HepG2 (cell line): ENCODE results near the gene DLG3. TPM values are rescaled to one million over a fixed set of nuclear protein-coding genes. Genes with fewer than 3 reads are reported as not detected.

Experiments used
- ATAC-seq: fragments of 200-7000 bp; cut with Tn5 transposase; 3 replicates; pipeline ENCODE4 v1.9.1; 2020; ENCODE audit warnings: mild to moderate bottlenecking, moderate library complexity
- BruUV-seq: library from RNA; stranded (reverse); fragments of 400-500 nt; replicated peaks from 2 replicates; lab custom pipeline; 2021; lab: Mats Ljungman, UMichigan
- CTCF ChIA-PET: fragments of 300-600 bp; formaldehyde crosslinking; extraction: SDS; loops from one replicate; lab custom pipeline; 2021; ENCODE audit warnings: low total read pairs, inconsistent platforms, low intra/inter-chr PET ratio; lab: Yijun Ruan, JAX
- POLR2A ChIA-PET: fragments of 350-600 bp; sonication (Branson Sonifier 250); formaldehyde crosslinking; loops from one replicate; lab custom pipeline; 2020; ENCODE audit warnings: antibody characterized with exemption, inconsistent platforms; lab: Yijun Ruan, JAX
- DNase-seq: peaks from one replicate; pipeline ENCODE4 v3.0.0-alpha.2; 2015; ENCODE audit warnings: low spot score
- FAIRE-seq: peaks from 3 replicates; lab custom pipeline; 2011; peaks lifted over from hg19 to GRCh38; lab: Jason Lieb, UNC
- H2AFZ ChIP-seq: one replicate; pipeline ENCODE4 v1.6.1; 2011; ENCODE audit warnings: low read length, inconsistent platforms
- H3K27ac ChIP-seq: fragments of 300-600 bp; 3 replicates; pipeline ENCODE4 v1.8.0; 2011; ENCODE audit warnings: mixed run types, mild to moderate bottlenecking, mixed read lengths, low read length, inconsistent platforms; ENCODE audit not compliant: insufficient read depth; ENCODE audit errors: extremely low read length
- H3K27me3 ChIP-seq, 2 experiments: fragments of 200-600 bp in 1 of 2; 2 replicates in 1 of 2; 3 replicates in 1 of 2; pipeline versions ENCODE4 v1.6.0 to v1.8.0; 2011; ENCODE audit warnings: low read length in 2 of 2, mild to moderate bottlenecking in 2 of 2, moderate library complexity in 2 of 2, inconsistent platforms in 1 of 2; ENCODE audit not compliant: insufficient read depth in 2 of 2, control insufficient read depth in 1 of 2
- H3K36me3 ChIP-seq, 2 experiments: fragments of 200-600 bp in 1 of 2; replicated peaks in 1 of 2; 2 replicates in 1 of 2; 3 replicates in 1 of 2; pipeline versions ENCODE4 v1.5.1 to v1.8.0; 2011; ENCODE audit warnings: low read length in 2 of 2, inconsistent platforms in 1 of 2; ENCODE audit not compliant: insufficient read depth in 2 of 2, control insufficient read depth in 1 of 2
- H3K4me1 ChIP-seq: 2 replicates; pipeline ENCODE4 v1.5.1; 2012; ENCODE audit warnings: low read length, inconsistent platforms; ENCODE audit not compliant: insufficient read depth
- H3K4me2 ChIP-seq: 2 replicates; pipeline ENCODE4 v1.6.0; 2011; ENCODE audit warnings: low read depth, low read length, inconsistent platforms
- H3K4me3 ChIP-seq, 3 experiments: fragments of 200-600 bp in 1 of 3; sonication (generic), shearing (Covaris generic) in 1 of 3; replicated peaks in 1 of 3; 2 replicates each; pipeline ENCODE4 v1.5.1; 2011 to 2016; ENCODE audit warnings: low read length in 3 of 3, inconsistent platforms in 2 of 3, low read depth in 2 of 3, mild to moderate bottlenecking in 2 of 3, control low read depth in 1 of 3, mixed read lengths in 1 of 3; ENCODE audit not compliant: insufficient read depth in 1 of 3
- H3K79me2 ChIP-seq: one replicate; pipeline ENCODE4 v1.6.1; 2011; ENCODE audit warnings: low read length, inconsistent platforms; ENCODE audit not compliant: insufficient read depth
- H3K9ac ChIP-seq: 2 replicates; pipeline ENCODE4 v1.6.0; 2011; ENCODE audit warnings: mild to moderate bottlenecking, low read depth, low read length, inconsistent platforms; ENCODE audit not compliant: insufficient read depth
- H3K9me3 ChIP-seq: 2 replicates; pipeline ENCODE4 v1.5.1; 2012; ENCODE audit warnings: mild to moderate bottlenecking, low read length
- H4K20me1 ChIP-seq: 2 replicates; pipeline ENCODE4 v1.6.0; 2011; ENCODE audit warnings: inconsistent platforms, mild to moderate bottlenecking, low read length, moderate library complexity; ENCODE audit not compliant: insufficient read depth
- ELF3 ChIP-seq: IDR thresholded peaks from 2 replicates; pipeline ENCODE4 v1.6.1; 2016; ENCODE audit warnings: missing genetic modification reagents, missing compliant biosample characterization
- EP300 ChIP-seq, 3 experiments: sonication (generic) in 1 of 3; formaldehyde crosslinking in 1 of 3; IDR thresholded peaks; 2 replicates each; pipeline versions ENCODE4 v1.5.1 to v1.6.1; 2011 to 2020; ENCODE audit warnings: low read depth in 2 of 3, low read length in 2 of 3, borderline replicate concordance in 1 of 3, improper control_type of control experiment in 1 of 3, mild to moderate bottlenecking in 1 of 3, missing genetic modification reagents in 1 of 3, moderate library complexity in 1 of 3
- ESRRA ChIP-seq: sonication (generic); formaldehyde crosslinking; IDR thresholded peaks from 2 replicates; pipeline ENCODE4 v1.5.1; 2020; ENCODE audit warnings: mild to moderate bottlenecking, low read depth, missing genetic modification reagents
- HDAC6 ChIP-seq: fragments of 200-600 bp; sonication (generic); IDR thresholded peaks from 2 replicates; pipeline ENCODE4 v1.7.0; 2017; ENCODE audit warnings: mild to moderate bottlenecking, antibody characterized with exemption, low read length, low read depth
- HNF4G ChIP-seq, 2 experiments: sonication (generic) in 1 of 2; formaldehyde crosslinking in 1 of 2; IDR thresholded peaks; 2 replicates each; pipeline versions ENCODE4 v1.4.0 to v1.6.1; 2011 to 2020; ENCODE audit warnings: borderline replicate concordance in 2 of 2, low read depth in 2 of 2, mild to moderate bottlenecking in 2 of 2, low read length in 1 of 2, missing genetic modification reagents in 1 of 2, moderate library complexity in 1 of 2
- MYNN ChIP-seq: sonication (generic); formaldehyde crosslinking; IDR thresholded peaks from 2 replicates; pipeline ENCODE4 v1.4.0; 2020; ENCODE audit warnings: mild to moderate bottlenecking, low read depth, missing genetic modification reagents
- NCOA2 ChIP-seq: sonication (generic); formaldehyde crosslinking; IDR thresholded peaks from 2 replicates; pipeline ENCODE4 v1.8.0; 2022; ENCODE audit warnings: inconsistent platforms
- SRY ChIP-seq: sonication (generic); formaldehyde crosslinking; IDR thresholded peaks from 2 replicates; pipeline ENCODE4 v1.8.0; 2022; ENCODE audit warnings: mild to moderate bottlenecking, missing genetic modification reagents
- THYN1 ChIP-seq: sonication (generic); formaldehyde crosslinking; IDR thresholded peaks from 2 replicates; pipeline ENCODE4 v1.8.1; 2023; ENCODE audit warnings: low read depth, mild to moderate bottlenecking, moderate library complexity, missing genetic modification reagents, borderline replicate concordance
- TP53 ChIP-seq: sonication (generic); formaldehyde crosslinking; conservative IDR thresholded peaks from 2 replicates; pipeline ENCODE4 v1.4.0; 2020; ENCODE audit warnings: missing genetic modification reagents
- ZFY ChIP-seq: sonication (generic); formaldehyde crosslinking; IDR thresholded peaks from 2 replicates; pipeline ENCODE4 v1.4.0; 2020; ENCODE audit warnings: missing genetic modification reagents
- ZNF33B ChIP-seq: sonication (generic); formaldehyde crosslinking; IDR thresholded peaks from 2 replicates; pipeline ENCODE4 v1.5.1; 2020; ENCODE audit warnings: mild to moderate bottlenecking, missing genetic modification reagents
- ZNF567 ChIP-seq: sonication (generic); formaldehyde crosslinking; IDR thresholded peaks from 2 replicates; pipeline ENCODE4 v1.8.1; 2023; ENCODE audit warnings: mild to moderate bottlenecking, missing genetic modification reagents, borderline replicate concordance
- ZNF569 ChIP-seq: sonication (generic); formaldehyde crosslinking; IDR thresholded peaks from 2 replicates; pipeline ENCODE4 v1.5.0; 2020; ENCODE audit warnings: mild to moderate bottlenecking, missing genetic modification reagents, moderate library complexity, borderline replicate concordance
- ZNF652 ChIP-seq: IDR thresholded peaks from 2 replicates; pipeline ENCODE4 v1.6.1; 2016; ENCODE audit warnings: low read depth, borderline replicate concordance
- ZNF724P ChIP-seq: sonication (generic); formaldehyde crosslinking; IDR thresholded peaks from 2 replicates; pipeline ENCODE4 v1.8.0; 2022; ENCODE audit warnings: missing genetic modification reagents, borderline replicate concordance
- ZNF747 ChIP-seq: sonication (generic); formaldehyde crosslinking; IDR thresholded peaks from 2 replicates; pipeline ENCODE4 v1.8.1; 2023; ENCODE audit warnings: missing genetic modification reagents, mild to moderate bottlenecking, borderline replicate concordance
- WGBS: methylation state at CpG from one replicate; pipeline ENCODE4 v1.1.6; 2017; ENCODE audit warnings: low lambda C conversion rate; 5-methylcytosine and 5-hydroxymethylcytosine counted together
- in situ Hi-C: cut with HindIII; loops from 2 replicates; pipeline ENCODE4 v1.10.0; 2017; ENCODE audit warnings: low pct_unique_long_range_greater_than_20kb; ENCODE audit not compliant: extremely low pct_ligation_motif_present
- intact Hi-C: fragments of 100-400 bp; cut with micrococcal nuclease; formaldehyde crosslinking; loops from one replicate; pipeline ENCODE4 v1.10.0; 2022; ENCODE audit not compliant: unreplicated experiment
- polyA plus RNA-seq, 8 experiments: library from polyadenylated mRNA; depleted of rRNA in 3 of 8; stranded (reverse) in 7 of 8; unstranded in 1 of 8; fragments of >200 nt; fragmentation: Illumina TruSeq in 4 of 8; extraction: Trizol in 4 of 8; gene quantifications; 2 replicates each; pipeline versions ENCODE4 v1.2.1 to v1.2.3, GENCODE V29; 2011 to 2016; ENCODE audit warnings: low read depth in 4 of 8, missing spikeins in 1 of 8, mixed read lengths in 1 of 8; ENCODE audit not compliant: insufficient read depth in 1 of 8
- total RNA-seq, 5 experiments: library from RNA; depleted of rRNA; stranded (reverse); fragments of >200 nt; fragmentation: Illumina TruSeq; extraction: Trizol; gene quantifications; 2 replicates each; pipeline ENCODE4 v1.2.3, GENCODE V29; 2016; ENCODE audit warnings: low read depth in 1 of 5
- TF ChIP-seq, protein P1 (sequence below): sonication (generic); formaldehyde crosslinking; IDR thresholded peaks from 2 replicates; pipeline ENCODE4 v1.4.0; 2020; ENCODE audit warnings: low read depth, mild to moderate bottlenecking, missing genetic modification reagents

The DLG3 gene
- total and polyA plus RNA-seq, 2 of the 13 experiments (the other 11 are each of a cell fraction or from before 2014, with no cell fraction given), result 9.9 to 19.4 TPM

GRCh38 chrX:70439016-70439415, 5.6 kb upstream of the DLG3 start:
- H3K9me3 ChIP-seq, result no peaks in the 10 kb centered on the region
- H3K27ac ChIP-seq, result no peak overlapping the region
- in situ Hi-C loops (no loop called here), intact Hi-C loops (no loop called here)
- WGBS, result 0% methylated on average over 1 of the region's 1 CpG
- TF ChIP-seq SRY, result no peak
- no peak for TF ChIP-seq HNF4G (IDR thresholded peaks at IDR 0.05; ENCODE audit: borderline replicate concordance, low read depth, low read length)
- TF ChIP-seq HNF4G (CRISPR knock-in tag; IDR thresholded peaks at IDR 0.05; ENCODE audit: borderline replicate concordance, low read depth), result no peak
- TF ChIP-seq ZNF724P (CRISPR knock-in tag), result no peak
- TF ChIP-seq ZNF33B, result no peak
- no peak for TF ChIP-seq THYN1 (CRISPR knock-in tag)
- no peak for TF ChIP-seq ZNF567 (CRISPR knock-in tag)
- TF ChIP-seq ZNF747 (CRISPR knock-in tag), result no peak
- no peak for TF ChIP-seq ZFY (CRISPR knock-in tag)
- TF ChIP-seq EP300 (IDR thresholded peaks at IDR 0.05; ENCODE audit: low read depth in 2 of 2, low read length in 2 of 2), result no peak
- no peak for TF ChIP-seq EP300 (CRISPR knock-in tag; IDR thresholded peaks at IDR 0.05; ENCODE audit: borderline replicate concordance)
- no peak for TF ChIP-seq ELF3 (CRISPR knock-in tag)
- no peak for TF ChIP-seq ZNF569 (CRISPR knock-in tag)
- no peak for TF ChIP-seq TP53
- TF ChIP-seq MYNN (CRISPR knock-in tag), result no peak
- TF ChIP-seq ESRRA (CRISPR knock-in tag), result no peak
- no peak for TF ChIP-seq NCOA2 (CRISPR knock-in tag)
- TF ChIP-seq HDAC6, result no peak
- TF ChIP-seq, protein P1, sequence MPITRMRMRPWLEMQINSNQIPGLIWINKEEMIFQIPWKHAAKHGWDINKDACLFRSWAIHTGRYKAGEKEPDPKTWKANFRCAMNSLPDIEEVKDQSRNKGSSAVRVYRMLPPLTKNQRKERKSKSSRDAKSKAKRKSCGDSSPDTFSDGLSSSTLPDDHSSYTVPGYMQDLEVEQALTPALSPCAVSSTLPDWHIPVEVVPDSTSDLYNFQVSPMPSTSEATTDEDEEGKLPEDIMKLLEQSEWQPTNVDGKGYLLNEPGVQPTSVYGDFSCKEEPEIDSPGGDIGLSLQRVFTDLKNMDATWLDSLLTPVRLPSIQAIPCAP (CRISPR knock-in tag), result no peak
- TF ChIP-seq ZNF652, result no peak
- POLR2A ChIA-PET, result no interaction called here
- peaks cover 15% of the 10 kb centered on the region; the same call in 1 of the 2 replicates for H3K4me1 ChIP-seq
- no peaks in the 10 kb centered on the region for H3K79me2 ChIP-seq
- no peak overlapping the region for H2AFZ ChIP-seq
- no peak overlapping the region for H3K4me3 ChIP-seq
- H4K20me1 ChIP-seq, result no peaks in the 10 kb centered on the region
- H3K36me3 ChIP-seq, result no peaks in the 10 kb centered on the region
- no TSS peak for BruUV-seq
- FAIRE-seq, result no peak
- ATAC-seq, result no peak
- DNase-seq, result no peak
- H3K27me3 ChIP-seq, result 0 out of 5 replicates have a peak, but pooled peaks cover 0 to 4% of the 10 kb centered on the region in 2 experiments
- CTCF ChIA-PET, result no interaction called here
- no peak overlapping the region for H3K9ac ChIP-seq
- no peak overlapping the region for H3K4me2 ChIP-seq
